Caco-2 (cell line): Measurements from ENCODE around the gene NDUFV1. TPM values are rescaled to one million over a fixed set of nuclear protein-coding genes. Genes with fewer than 3 reads are reported as not detected.
A peak's percentile ranks its signal among the peaks of the same experiment; 100 is the strongest.

Source experiments
- BruUV-seq: library from RNA; stranded (reverse); fragments of 400-500 nt; replicated peaks from 2 replicates; lab custom pipeline; 2021; lab: Mats Ljungman, UMichigan
- CTCF ChIA-PET: fragments of 300-600 bp; sonication (Branson Sonifier 250); formaldehyde crosslinking; loops from one replicate; lab custom pipeline; 2022; ENCODE audit warnings: antibody characterized with exemption; lab: Charles Lee
- POLR2A ChIA-PET: fragments of 300-600 bp; sonication (Branson Sonifier 250); formaldehyde crosslinking; loops from one replicate; lab custom pipeline; 2022; ENCODE audit warnings: antibody characterized with exemption; lab: Charles Lee
- DNase-seq, 2 experiments: peaks; one replicate each; pipeline versions ENCODE4 v3.0.0 to v3.0.0-alpha.2; 2020 to 2022
- H3K27me3 ChIP-seq: replicated peaks from 2 replicates; pipeline ENCODE4 v1.6.0; 2011; ENCODE audit warnings: low read length; ENCODE audit not compliant: control insufficient read depth, insufficient read depth
- H3K36me3 ChIP-seq: 2 replicates; pipeline ENCODE4 v1.5.1; 2011; ENCODE audit warnings: low read length; ENCODE audit not compliant: control insufficient read depth, insufficient read depth
- H3K4me1 ChIP-seq: fragments of 250-450 bp; sonication (Bioruptor Pico); 2 replicates; pipeline ENCODE4 v1.5.1; 2020; ENCODE audit warnings: mild to moderate bottlenecking
- H3K4me3 ChIP-seq: 2 replicates; pipeline ENCODE4 v1.5.1; 2011; ENCODE audit warnings: low read depth, mild to moderate bottlenecking, control low read depth, low read length
- H3K9me3 ChIP-seq: fragments of 250-450 bp; sonication (Bioruptor Pico); 2 replicates; pipeline ENCODE4 v1.5.1; 2020; ENCODE audit warnings: mild to moderate bottlenecking, moderate library complexity
- H3K27ac Mint-ChIP-seq: one replicate; pipeline ENCODE4 v1.8.0; 2022; ENCODE audit warnings: mixed read lengths; ENCODE audit not compliant: unreplicated experiment
- H3K27me3 Mint-ChIP-seq: one replicate; pipeline ENCODE4 v1.8.0; 2022; ENCODE audit warnings: mixed read lengths; ENCODE audit not compliant: insufficient read depth, unreplicated experiment
- H3K36me3 Mint-ChIP-seq: one replicate; pipeline ENCODE4 v1.8.0; 2022; ENCODE audit warnings: mild to moderate bottlenecking, mixed read lengths; ENCODE audit not compliant: insufficient read depth, unreplicated experiment
- H3K4me1 Mint-ChIP-seq: one replicate; pipeline ENCODE4 v1.8.0; 2022; ENCODE audit warnings: low read depth, mixed read lengths; ENCODE audit not compliant: unreplicated experiment
- H3K4me3 Mint-ChIP-seq: one replicate; pipeline ENCODE4 v1.8.0; 2022; ENCODE audit warnings: mild to moderate bottlenecking, moderate library complexity, mixed read lengths; ENCODE audit not compliant: unreplicated experiment
- H3K9me3 Mint-ChIP-seq: one replicate; pipeline ENCODE4 v1.8.0; 2022; ENCODE audit warnings: mixed read lengths; ENCODE audit not compliant: unreplicated experiment
- intact Hi-C: fragments of 100-400 bp; cut with micrococcal nuclease; formaldehyde crosslinking; loops from one replicate; pipeline ENCODE4 v1.10.0; 2022; ENCODE audit not compliant: unreplicated experiment
- total RNA-seq: library from RNA; stranded (reverse); gene quantifications from 2 replicates; pipeline ENCODE4 v1.2.3, GENCODE V29; 2022
- TF ChIP-seq, protein P1 (sequence below), 2 experiments: fragments of 200-600 bp in 1 of 2; IDR thresholded peaks; 1 replicate in 1 of 2; 2 replicates in 1 of 2; pipeline versions ENCODE4 v1.5.1 to v1.8.0; 2011 to 2022; ENCODE audit warnings: antibody characterized with exemption in 1 of 2, control low read depth in 1 of 2, inconsistent platforms in 1 of 2, low read depth in 1 of 2, low read length in 1 of 2, mild to moderate bottlenecking in 1 of 2, moderate library complexity in 1 of 2; ENCODE audit not compliant: insufficient read depth in 1 of 2, severe bottlenecking in 1 of 2, unreplicated experiment in 1 of 2

NDUFV1 gene
- total RNA-seq, 1 experiment from 2014 or later, result 358 TPM

DNA sequence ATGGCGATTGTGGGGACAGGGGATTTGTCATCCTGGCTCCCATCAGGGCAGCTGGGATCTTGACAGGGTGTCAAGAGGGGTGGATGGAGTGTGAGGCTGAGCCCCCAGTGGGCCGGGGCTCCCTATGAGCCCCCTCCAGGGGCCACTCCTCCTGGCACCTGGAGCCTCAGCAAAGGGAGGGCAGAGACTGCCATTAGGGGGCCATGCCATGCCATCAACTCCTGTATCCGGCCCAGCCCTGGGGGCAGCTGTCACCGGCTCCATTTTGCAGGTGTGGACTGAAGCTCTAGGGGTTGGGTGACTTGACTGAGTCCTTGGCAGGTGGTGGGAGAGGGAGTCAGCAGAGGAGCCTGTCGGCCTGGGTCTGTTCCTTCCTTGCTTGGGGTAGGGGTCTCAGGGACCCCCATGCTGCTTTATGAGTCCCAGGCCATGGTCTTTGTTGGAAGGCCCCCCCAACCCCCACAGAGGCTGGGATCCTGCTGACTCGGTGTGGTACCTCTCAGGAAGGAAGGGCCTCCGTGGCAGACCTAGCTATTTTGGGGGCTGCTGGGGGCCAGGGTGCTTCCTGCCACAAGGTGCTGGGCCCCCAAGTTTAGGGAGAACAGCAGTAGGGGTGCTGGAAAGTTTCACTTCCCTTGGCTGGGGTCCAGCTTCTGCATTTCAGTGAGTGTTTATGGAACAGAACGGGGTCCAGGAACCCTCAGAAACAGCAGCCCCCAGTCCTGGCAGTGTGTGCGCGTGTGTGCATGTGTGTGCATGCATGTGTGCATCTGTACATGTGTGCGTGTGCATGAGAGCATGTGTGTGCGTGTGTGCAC is 42.3 kb downstream of the NDUFV1 start:
- no TSS peak for BruUV-seq
- Mint-ChIP-seq H3K36me3 (peaks cover 6% of the 10 kb centered on the region), H3K27ac (no peak overlapping the region), H3K4me3 (no peak overlapping the region), H3K27me3 (no peaks in the 10 kb centered on the region), H3K9me3 (peaks cover 9% of the 10 kb centered on the region), H3K4me1 (peaks cover 26% of the 10 kb centered on the region)
- DNase-seq, result no peak
- Histone ChIP-seq H3K36me3 (no peaks in the 10 kb centered on the region), H3K9me3 (no peaks in the 10 kb centered on the region), H3K4me3 (no peak overlapping the region), H3K27me3 (no peaks in the 10 kb centered on the region), H3K4me1 (peaks cover 15% of the 10 kb centered on the region)
- ChIA-PET CTCF (interaction anchor here (1.0 kb wide), 1 partner anchor 9 kb away, joined by 4 read pairs; no protein-coding TSS in a partner anchor), POLR2A (no interaction called here)
- TF ChIP-seq, protein P1, sequence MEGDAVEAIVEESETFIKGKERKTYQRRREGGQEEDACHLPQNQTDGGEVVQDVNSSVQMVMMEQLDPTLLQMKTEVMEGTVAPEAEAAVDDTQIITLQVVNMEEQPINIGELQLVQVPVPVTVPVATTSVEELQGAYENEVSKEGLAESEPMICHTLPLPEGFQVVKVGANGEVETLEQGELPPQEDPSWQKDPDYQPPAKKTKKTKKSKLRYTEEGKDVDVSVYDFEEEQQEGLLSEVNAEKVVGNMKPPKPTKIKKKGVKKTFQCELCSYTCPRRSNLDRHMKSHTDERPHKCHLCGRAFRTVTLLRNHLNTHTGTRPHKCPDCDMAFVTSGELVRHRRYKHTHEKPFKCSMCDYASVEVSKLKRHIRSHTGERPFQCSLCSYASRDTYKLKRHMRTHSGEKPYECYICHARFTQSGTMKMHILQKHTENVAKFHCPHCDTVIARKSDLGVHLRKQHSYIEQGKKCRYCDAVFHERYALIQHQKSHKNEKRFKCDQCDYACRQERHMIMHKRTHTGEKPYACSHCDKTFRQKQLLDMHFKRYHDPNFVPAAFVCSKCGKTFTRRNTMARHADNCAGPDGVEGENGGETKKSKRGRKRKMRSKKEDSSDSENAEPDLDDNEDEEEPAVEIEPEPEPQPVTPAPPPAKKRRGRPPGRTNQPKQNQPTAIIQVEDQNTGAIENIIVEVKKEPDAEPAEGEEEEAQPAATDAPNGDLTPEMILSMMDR (IDR thresholded peaks at IDR 0.05; ENCODE audit: insufficient read depth in 1 of 2, low read depth in 1 of 2, low read length in 1 of 2, severe bottlenecking in 1 of 2, unreplicated experiment in 1 of 2), result no peak
- intact Hi-C loops, result no loop called here

DNA sequence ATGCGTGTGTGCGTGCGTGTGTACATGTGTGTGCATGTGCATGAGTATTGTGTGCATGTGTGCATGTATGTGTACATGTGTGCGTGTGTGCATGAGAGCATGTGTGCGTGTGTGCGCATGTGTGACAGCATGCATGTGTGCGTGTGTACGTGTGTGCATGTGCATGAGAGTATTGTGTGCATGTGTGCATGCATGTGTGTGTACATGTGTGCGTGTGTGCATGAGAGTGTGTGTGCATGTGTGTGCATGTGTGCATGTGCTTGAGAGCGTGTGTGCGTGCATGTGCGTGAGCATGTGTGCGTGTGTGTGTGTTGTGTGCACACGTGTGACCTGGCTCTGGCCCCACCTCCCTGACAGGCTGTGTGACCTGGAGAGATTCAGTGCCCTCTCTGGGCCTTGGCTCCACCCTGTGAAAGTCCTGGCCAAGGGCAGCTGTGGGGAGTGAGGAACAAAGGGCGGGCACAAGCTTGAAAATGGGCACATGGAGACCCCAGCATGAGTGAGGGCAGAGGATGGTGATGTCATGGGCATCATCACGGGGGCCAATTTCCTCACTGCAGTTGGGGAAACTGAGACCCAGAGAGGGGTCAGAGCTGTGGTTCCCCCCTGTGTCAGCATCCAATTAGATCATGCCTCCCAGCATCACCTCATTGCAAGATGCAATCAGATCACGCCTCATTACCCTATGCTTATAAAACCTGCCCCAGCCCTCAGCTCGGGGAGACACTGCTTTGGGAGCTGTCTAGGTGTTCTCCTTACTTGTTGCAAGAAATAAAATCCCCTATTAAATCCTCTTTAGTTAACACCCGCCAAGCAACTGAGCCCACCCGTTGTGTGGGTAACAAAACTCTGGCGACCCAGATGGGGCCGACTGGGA is 43.1 kb downstream of the NDUFV1 start:
- ChIA-PET POLR2A (interaction anchor here (0.9 to 1.2 kb wide), 2 partner anchors 19 to 66 kb away, joined by 3 to 4 read pairs; partner anchors contain the start of gene GSTP1), CTCF (interaction anchor here (0.7 to 1.6 kb wide), 5 partner anchors 10 to 263 kb away, joined by 3 to 13 read pairs (median 4); partner anchors contain the start of gene NUDT8)
- H3K4me3 Mint-ChIP-seq, result peak overlapping the region; percentile 12
- peaks cover 6% of the 10 kb centered on the region for H3K36me3 Mint-ChIP-seq
- TF ChIP-seq, protein P1 (IDR thresholded peaks at IDR 0.05; ENCODE audit: insufficient read depth in 1 of 2, low read depth in 1 of 2, low read length in 1 of 2, severe bottlenecking in 1 of 2, unreplicated experiment in 1 of 2), result no peak
- Histone ChIP-seq H3K4me3 (0 out of 2 replicates have a peak overlapping the region, but pooled peaks have one; percentile 2), H3K27me3 (no peaks in the 10 kb centered on the region), H3K9me3 (no peaks in the 10 kb centered on the region), H3K4me1 (peaks cover 15% of the 10 kb centered on the region), H3K36me3 (no peaks in the 10 kb centered on the region)
- H3K27me3 Mint-ChIP-seq, result no peaks in the 10 kb centered on the region
- no TSS peak for BruUV-seq
- no peak for DNase-seq
- peaks cover 9% of the 10 kb centered on the region for H3K9me3 Mint-ChIP-seq
- H3K27ac Mint-ChIP-seq, result peak overlapping the region; percentile 34
- peaks cover 26% of the 10 kb centered on the region for H3K4me1 Mint-ChIP-seq
- intact Hi-C loops, result no loop called here
